Lung (tissue), 12 donors: ENCODE measurements around the gene SND1. TPM values are rescaled to one million over a fixed set of nuclear protein-coding genes. Genes with fewer than 3 reads are reported as not detected.

Experiments used
- ATAC-seq: fragments of 200-7000 bp; cut with Tn5 transposase; one replicate; pipeline ENCODE4 v1.9.1; 2020; ENCODE audit warnings: moderate number of reproducible peaks; ENCODE audit not compliant: insufficient read depth, low FRiP score
- DNase-seq, 3 donors: peaks; one replicate each; pipeline ENCODE4 v3.0.0-alpha.2; 2013 to 2017
- H3K27ac ChIP-seq, 2 donors: one replicate each; pipeline ENCODE4 v1.5.1; 2013; ENCODE audit warnings: mild to moderate bottlenecking in 2 of 2, moderate library complexity in 2 of 2, control low read depth in 1 of 2, inconsistent platforms in 1 of 2, low read depth in 1 of 2, low read length in 1 of 2
- H3K27me3 ChIP-seq, 3 donors: one replicate each; pipeline ENCODE4 v1.5.1; 2013; ENCODE audit warnings: low read length in 2 of 3; ENCODE audit not compliant: control insufficient read depth in 3 of 3, insufficient read depth in 3 of 3
- H3K36me3 ChIP-seq, 4 donors: one replicate each; pipeline ENCODE4 v1.5.1; 2013; ENCODE audit warnings: low read length in 4 of 4, mild to moderate bottlenecking in 1 of 4, moderate library complexity in 1 of 4; ENCODE audit not compliant: control insufficient read depth in 4 of 4, insufficient read depth in 4 of 4
- H3K4me1 ChIP-seq, 5 donors: one replicate each; pipeline ENCODE4 v1.5.1; 2013; ENCODE audit warnings: low read length in 5 of 5, mild to moderate bottlenecking in 2 of 5, moderate library complexity in 1 of 5; ENCODE audit not compliant: control insufficient read depth in 5 of 5, insufficient read depth in 5 of 5
- H3K4me3 ChIP-seq: one replicate; pipeline ENCODE4 v1.5.1; 2013; ENCODE audit warnings: mild to moderate bottlenecking, control low read depth, moderate library complexity
- H3K9ac ChIP-seq, 2 donors: one replicate each; pipeline ENCODE4 v1.5.1; 2013; ENCODE audit warnings: low read length in 2 of 2, control low read depth in 1 of 2; ENCODE audit not compliant: insufficient read depth in 1 of 2
- H3K9me3 ChIP-seq, 4 donors: one replicate each; pipeline ENCODE4 v1.5.1; 2013; ENCODE audit warnings: low read length in 3 of 4, mild to moderate bottlenecking in 1 of 4, moderate library complexity in 1 of 4; ENCODE audit not compliant: control insufficient read depth in 4 of 4, insufficient read depth in 3 of 4
- WGBS, 2 donors: extraction: QIAGEN DNeasy Blood & Tissue Kit; methylation state at CpG; one replicate each; pipeline ENCODE4 v1.1.7; 2013; 5-methylcytosine and 5-hydroxymethylcytosine counted together
- polyA plus RNA-seq, 2 donors: library from polyadenylated mRNA; stranded (reverse); fragments of 200-250 nt; gene quantifications; one replicate each; pipeline ENCODE4 v1.2.1, GENCODE V29; 2013
- total RNA-seq, 2 donors: library from RNA; depleted of rRNA in 1 of 2; stranded (reverse); fragments of >200 nt in 1 of 2; gene quantifications; one replicate each; pipeline ENCODE4 v1.2.1, GENCODE V29; 2014 to 2021
- TF ChIP-seq, protein P1 (sequence below): IDR thresholded peaks from 2 replicates; pipeline ENCODE4 v1.5.1; 2012; ENCODE audit warnings: mild to moderate bottlenecking; ENCODE audit errors: control extremely low read depth, extremely low read depth
- donor health status: control.
- donor health status: control.
- donor health status: Bipolar disorder and iron deficiency.
- donor health status: healthy.
- donor health status: DM: yes; HTN: yes; CAD: no.

The SND1 gene
- total and polyA plus RNA-seq, 4 donors: 94.5 to 210 (median 137) TPM

- no peaks in the 10 kb centered on the region for H3K27me3 ChIP-seq
- DNase-seq: no peak
- no peak overlapping the region for H3K4me3 ChIP-seq
- no peak overlapping the region for H3K9ac ChIP-seq
- no peaks in the 10 kb centered on the region for H3K36me3 ChIP-seq
- no peak for ATAC-seq
- WGBS, 2 donors: 92 to 98% methylated on average over 2 of the region's 2 CpGs
- TF ChIP-seq, protein P1, sequence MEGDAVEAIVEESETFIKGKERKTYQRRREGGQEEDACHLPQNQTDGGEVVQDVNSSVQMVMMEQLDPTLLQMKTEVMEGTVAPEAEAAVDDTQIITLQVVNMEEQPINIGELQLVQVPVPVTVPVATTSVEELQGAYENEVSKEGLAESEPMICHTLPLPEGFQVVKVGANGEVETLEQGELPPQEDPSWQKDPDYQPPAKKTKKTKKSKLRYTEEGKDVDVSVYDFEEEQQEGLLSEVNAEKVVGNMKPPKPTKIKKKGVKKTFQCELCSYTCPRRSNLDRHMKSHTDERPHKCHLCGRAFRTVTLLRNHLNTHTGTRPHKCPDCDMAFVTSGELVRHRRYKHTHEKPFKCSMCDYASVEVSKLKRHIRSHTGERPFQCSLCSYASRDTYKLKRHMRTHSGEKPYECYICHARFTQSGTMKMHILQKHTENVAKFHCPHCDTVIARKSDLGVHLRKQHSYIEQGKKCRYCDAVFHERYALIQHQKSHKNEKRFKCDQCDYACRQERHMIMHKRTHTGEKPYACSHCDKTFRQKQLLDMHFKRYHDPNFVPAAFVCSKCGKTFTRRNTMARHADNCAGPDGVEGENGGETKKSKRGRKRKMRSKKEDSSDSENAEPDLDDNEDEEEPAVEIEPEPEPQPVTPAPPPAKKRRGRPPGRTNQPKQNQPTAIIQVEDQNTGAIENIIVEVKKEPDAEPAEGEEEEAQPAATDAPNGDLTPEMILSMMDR: no peak
- peaks cover 0 to 11% (median 4%) of the 10 kb centered on the region in 5 donors for H3K4me1 ChIP-seq
- no peaks in the 10 kb centered on the region for H3K9me3 ChIP-seq
- no peak overlapping the region for H3K27ac ChIP-seq
These were observed 223.1 kb downstream of the SND1 start for GRCh38 chr7:127874951-127875608.

- Histone ChIP-seq H3K9ac (no peak overlapping the region), H3K27me3 (no peaks in the 10 kb centered on the region), H3K27ac (no peak overlapping the region), H3K36me3 (no peaks in the 10 kb centered on the region), H3K4me3 (no peak overlapping the region), H3K9me3 (no peaks in the 10 kb centered on the region), H3K4me1 (peaks cover 0 to 11% (median 2%) of the 10 kb centered on the region in 5 donors)
- DNase-seq (no peak), ATAC-seq (no peak)
- TF ChIP-seq, protein P1: no peak
- 85 to 87% methylated on average over 1 of the region's 1 CpG for WGBS, 2 donors
These were observed 224.4 kb downstream of the SND1 start for GRCh38 chr7:127876393-127876792.

GRCh38 chr7:127877951-127878350, 226.0 kb downstream of the SND1 start:
- no peak for ATAC-seq
- H3K27me3 ChIP-seq: no peaks in the 10 kb centered on the region
- peaks cover 0 to 11% (median 5%) of the 10 kb centered on the region in 5 donors for H3K4me1 ChIP-seq
- H3K9me3 ChIP-seq: no peaks in the 10 kb centered on the region
- no peak overlapping the region for H3K9ac ChIP-seq
- TF ChIP-seq, protein P1: no peak
- no peak for DNase-seq
- H3K4me3 ChIP-seq: no peak overlapping the region
- no peak overlapping the region for H3K27ac ChIP-seq
- H3K36me3 ChIP-seq: no peaks in the 10 kb centered on the region
- 58 to 67% methylated on average over 3 of the region's 3 CpGs for WGBS, 2 donors

- no peak overlapping the region for H3K27ac ChIP-seq
These were observed 226.8 kb downstream of the SND1 start for GRCh38 chr7:127878791-127879190.

More at GRCh38 chr7:127878791-127879190, 226.8 kb downstream of the SND1 start:
- no peak for DNase-seq
- Histone ChIP-seq H3K36me3 (no peaks in the 10 kb centered on the region), H3K4me3 (no peak overlapping the region), H3K9ac (no peak overlapping the region), H3K4me1 (peaks cover 0 to 9% (median 4%) of the 10 kb centered on the region in 5 donors), H3K9me3 (no peaks in the 10 kb centered on the region), H3K27me3 (no peaks in the 10 kb centered on the region)
- WGBS, 2 donors: 98 to 100% methylated on average over 3 of the region's 3 CpGs
- TF ChIP-seq, protein P1: no peak
- ATAC-seq: no peak
